ENCODE measurements around the gene IGFBP2. TPM values are rescaled to one million over a fixed set of nuclear protein-coding genes. Genes with fewer than 3 reads are reported as not detected.

Gene IGFBP2
- total and polyA plus RNA-seq, 2 of the 4 experiments (the other 2 are of a cell fraction) = 33.5 to 236 TPM

- Histone ChIP-seq H3K79me1 (ENCODE audit: low read depth in 1 of 2, low read length in 2 of 2) (no peaks in the 10 kb centered on the region), H2AK9ac (replicated peaks; ENCODE audit: low read depth, low read length, poor library complexity) (no peak overlapping the region), H3K4me1 (ENCODE audit: control insufficient read depth, insufficient read depth, low read length) (peaks cover 7% of the 10 kb centered on the region; the same call in 1 of the 2 replicates), H3K27ac (ENCODE audit: insufficient read depth, low read length) (no peak overlapping the region), H4K5ac (ENCODE audit: low read depth, low read length) (no peak overlapping the region), H3K18ac (ENCODE audit: low read depth, low read length) (no peak overlapping the region), H2AFZ (replicated peaks; ENCODE audit: low read length, poor library complexity) (no peak overlapping the region), H3K23ac (ENCODE audit: low read depth, low read length) (no peak overlapping the region), H2BK15ac (ENCODE audit: low read depth, low read length) (no peak overlapping the region), H2BK20ac (ENCODE audit: low read depth, low read length) (no peak overlapping the region), H4K8ac (ENCODE audit: low read depth in 2 of 2, low read length in 2 of 2) (no peak overlapping the region), H2BK5ac (ENCODE audit: low read depth, low read length, poor library complexity, severe bottlenecking) (no peak overlapping the region), H3K4me3 (ENCODE audit: insufficient read depth, low read depth, low read length) (no peak overlapping the region), H2AK5ac (ENCODE audit: low read depth, low read length) (no peak overlapping the region), H3K14ac (replicated peaks; ENCODE audit: low read depth, low read length) (no peak overlapping the region), H3K9me3 (ENCODE audit: control insufficient read depth, insufficient read depth, low read length) (no peaks in the 10 kb centered on the region), H3K36me3 (ENCODE audit: control insufficient read depth, insufficient read depth, low read length) (no peaks in the 10 kb centered on the region), H3K9me1 (ENCODE audit: insufficient read depth, low read length) (no peaks in the 10 kb centered on the region), H4K91ac (ENCODE audit: insufficient read depth, low read depth, low read length) (no peak overlapping the region), H3K4ac (ENCODE audit: low read depth, low read length) (no peak overlapping the region), H3K4me2 (ENCODE audit: low read depth, low read length) (no peak overlapping the region), H3K27me3 (ENCODE audit: control insufficient read depth, insufficient read depth, low read length) (peaks cover 22% of the 10 kb centered on the region), H3K9ac (ENCODE audit: low read depth, low read length) (no peak overlapping the region), H2BK120ac (ENCODE audit: low read depth, low read length) (no peak overlapping the region), H3K56ac (ENCODE audit: extremely low read depth, insufficient read depth, low read length) (no peak overlapping the region), H4K20me1 (ENCODE audit: insufficient read depth, low read length) (no peaks in the 10 kb centered on the region)
- ChIA-PET CTCF (no interaction called here), POLR2A (ENCODE audit: unreplicated experiment) (no interaction called here)
- dilution Hi-C loops (cut with HindIII; ENCODE audit: low sequenced_read_pairs, unreplicated experiment) = no loop called here
- TF ChIP-seq CEBPB (IDR thresholded peaks at IDR 0.05; ENCODE audit: low read depth, low read length) (no peak), NFE2L2 (IDR thresholded peaks at IDR 0.05; ENCODE audit: low read depth, low read length) (no peak), SMC3 (IDR thresholded peaks at IDR 0.05; ENCODE audit: low read depth, low read length) (no peak), POLR2A (IDR thresholded peaks at IDR 0.05; ENCODE audit: low read depth, low read length) (no peak), USF2 (IDR thresholded peaks at IDR 0.05; ENCODE audit: low read depth, low read length) (no peak), MAFK (IDR thresholded peaks at IDR 0.05; ENCODE audit: low read depth, low read length) (no peak), MAZ (IDR thresholded peaks at IDR 0.05; ENCODE audit: borderline replicate concordance, low read depth, low read length) (no peak), FOS (IDR thresholded peaks at IDR 0.05; ENCODE audit: low read depth, low read length) (no peak), RCOR1 (IDR thresholded peaks at IDR 0.05; ENCODE audit: insufficient replicate concordance, low read length) (no peak), CTCF (conservative IDR thresholded peaks at IDR 0.05; ENCODE audit: low read depth, low read length) (no peak)
- no CpG with 5 or more reads among the region's 7 CpGs for WGBS, 2 experiments (ENCODE audit: extremely low coverage in 2 of 2, insufficient read length in 1 of 2)
- DNase-seq (no peak), ATAC-seq (ENCODE audit: low read depth) (no peak)
- intact Hi-C loops (cut with micrococcal nuclease) = no loop called here
- in situ Hi-C loops (cut with MboI; ENCODE audit: low sequenced_read_pairs) = no loop called here
- no TSS peak for BruUV-seq (replicated peaks)
Observed at GRCh38 chr2:216615298-216616082, 17.7 kb upstream of the IGFBP2 start.
